ENCODE results near the gene ERG28. TPM values are rescaled to one million over a fixed set of nuclear protein-coding genes. Genes with fewer than 3 reads are reported as not detected.

Gene ERG28
- total RNA-seq, 1 experiment from 2014 or later = 18.4 TPM

- RAD21 ChIA-PET (ENCODE audit: low non-redundant PET in 1 of 2, low total read pairs in 2 of 2, uncharacterized antibody in 2 of 2, unreplicated experiment in 2 of 2) = no interaction called here
- Histone ChIP-seq H3K4me2 (ENCODE audit: low read length) (no peak overlapping the region), H4K20me1 (ENCODE audit: insufficient read depth) (no peaks in the 10 kb centered on the region), H3K79me2 (ENCODE audit: insufficient read depth, low read length) (no peaks in the 10 kb centered on the region), H2AFZ (ENCODE audit: low read depth, low read length, poor library complexity, severe bottlenecking) (no peak overlapping the region), H3K27ac (ENCODE audit: low read depth, low read length) (no peak overlapping the region), H3K9me3 (ENCODE audit: control insufficient read depth in 1 of 2, insufficient read depth in 1 of 2, low read depth in 1 of 2, low read length in 2 of 2) (no peaks in the 10 kb centered on the region), H3K27me3 (ENCODE audit: insufficient read depth, low read length) (no peaks in the 10 kb centered on the region), H3K9ac (ENCODE audit: low read length) (no peak overlapping the region), H3K4me1 (ENCODE audit: control insufficient read depth in 1 of 2, insufficient read depth in 2 of 2, low read length in 2 of 2) (no peaks in the 10 kb centered on the region), H3K9me2 (ENCODE audit: insufficient read depth) (no peaks in the 10 kb centered on the region), H3K36me3 (ENCODE audit: control insufficient read depth in 1 of 2, insufficient read depth in 2 of 2, low read length in 2 of 2) (no peaks in the 10 kb centered on the region), H3K4me3 (replicated peaks in 1 of 2; ENCODE audit: low read depth in 1 of 2, low read length in 2 of 2) (no peak overlapping the region)
- DNase-seq (ENCODE audit: low read depth, low spot score) = no peak
- POLR2A ChIA-PET = no interaction called here
- intact Hi-C loops (cut with micrococcal nuclease) = no loop called here
- no TSS peak for BruUV-seq (replicated peaks)
- CTCF ChIA-PET = no interaction called here
- TF ChIP-seq ZNF274 (IDR thresholded peaks at IDR 0.05; ENCODE audit: low read depth, low read length) = no peak
- no peak for TF ChIP-seq CTCF (IDR thresholded peaks at IDR 0.05 in 2 of 3, conservative IDR thresholded peaks at IDR 0.05 in 1 of 3; ENCODE audit: borderline replicate concordance in 1 of 3, insufficient read depth in 1 of 3, low read depth in 2 of 3, low read length in 2 of 3)
- TF ChIP-seq POLR2AphosphoS5 (IDR thresholded peaks at IDR 0.05; ENCODE audit: low read depth, low read length) = no peak
- no peak for TF ChIP-seq RAD21 (IDR thresholded peaks at IDR 0.05; ENCODE audit: low read depth)
- no peak for TF ChIP-seq ELF1 (IDR thresholded peaks at IDR 0.05; ENCODE audit: borderline replicate concordance, low read depth)
- no peak for TF ChIP-seq EGR1 (IDR thresholded peaks at IDR 0.05; ENCODE audit: low read depth)
- TF ChIP-seq TCF7L2 (IDR thresholded peaks at IDR 0.05; ENCODE audit: borderline replicate concordance, extremely low read depth, insufficient read depth, insufficient read length) = no peak
- TF ChIP-seq FOSL1 (IDR thresholded peaks at IDR 0.05; ENCODE audit: low read depth) = no peak
- TF ChIP-seq EZH2 (IDR thresholded peaks at IDR 0.05) = no peak
- TF ChIP-seq POLR2A (IDR thresholded peaks at IDR 0.05; ENCODE audit: borderline replicate concordance, extremely low read depth, insufficient read depth, insufficient read length) = no peak
- no peak for TF ChIP-seq YY1 (IDR thresholded peaks at IDR 0.05; ENCODE audit: extremely low read depth, insufficient replicate concordance, low read depth, low read length)
- no peak for TF ChIP-seq MAX (IDR thresholded peaks at IDR 0.05)
- TF ChIP-seq ZFX (IDR thresholded peaks at IDR 0.05) = no peak
- no peak for TF ChIP-seq SRF (IDR thresholded peaks at IDR 0.05; ENCODE audit: low read depth)
- TF ChIP-seq SIN3A (IDR thresholded peaks at IDR 0.05; ENCODE audit: low read depth) = no peak
- ATAC-seq = no peak
These were observed 41.1 kb downstream of the ERG28 start for GRCh38 chr14:75619548-75619947.
